ENCODE data around the gene ACOX3.

Gene ACOX3

GRCh38 chr4:8328866-8329559, 111.5 kb downstream of the ACOX3 start:
- Histone ChIP-seq H3K4me2 (ENCODE audit: insufficient read depth, low read length, poor library complexity, severe bottlenecking) (no peak overlapping the region), H3K4me1 (ENCODE audit: control insufficient read depth in 2 of 2, insufficient read depth in 1 of 2, low read depth in 1 of 2, low read length in 2 of 2) (no peaks in the 10 kb centered on the region), H3K9me3 (replicated peaks in 1 of 2; ENCODE audit: control insufficient read depth in 2 of 2, insufficient read depth in 1 of 2, low read depth in 1 of 2, low read length in 2 of 2) (peaks cover 0 to 4% of the 10 kb centered on the region in 2 donors), H3K9ac (ENCODE audit: low read depth, low read length, poor library complexity) (no peak overlapping the region), H4K91ac (ENCODE audit: low read depth, low read length, poor library complexity) (no peak overlapping the region), H4K8ac (ENCODE audit: low read depth, low read length) (no peak overlapping the region), H3K4ac (ENCODE audit: low read length) (no peak overlapping the region), H3K14ac (ENCODE audit: low read length) (peak overlapping the region; percentile 17), H2BK12ac (ENCODE audit: low read length) (peak overlapping the region; percentile 30), H2AK5ac (ENCODE audit: low read depth, low read length) (peak overlapping the region; percentile 78), H2BK120ac (ENCODE audit: low read depth, low read length) (no peak overlapping the region), H3K23ac (ENCODE audit: low read depth, low read length, poor library complexity) (peak overlapping the region; percentile 66), H2AFZ (ENCODE audit: low read length) (no peak overlapping the region), H3K79me1 (ENCODE audit: low read depth, low read length) (no peaks in the 10 kb centered on the region), H3K27me3 (ENCODE audit: control insufficient read depth in 3 of 3, insufficient read depth in 3 of 3, low read depth in 1 of 3, low read length in 3 of 3) (peaks cover 0 to 10% (median 0%) of the 10 kb centered on the region in 3 experiments), H2BK15ac (ENCODE audit: low read length) (no peak overlapping the region), H3K4me3 (ENCODE audit: low read length in 2 of 2) (no peak overlapping the region), H3K36me3 (replicated peaks in 1 of 2; ENCODE audit: control insufficient read depth in 2 of 2, insufficient read depth in 2 of 2, low read length in 2 of 2) (no peaks in the 10 kb centered on the region), H2BK5ac (ENCODE audit: low read length) (peak overlapping the region; percentile 44), H3K18ac (ENCODE audit: low read length) (peak overlapping the region; percentile 82), H3K27ac (replicated peaks; ENCODE audit: low read length) (no peak overlapping the region)
- whole genome bisulfite sequencing, 2 donors (ENCODE audit: extremely low coverage in 2 of 2, insufficient read length in 2 of 2, insufficient replicate concordance in 1 of 2), result no CpG with 5 or more reads among the region's 13 CpGs
- no peak for DNase-seq (ENCODE audit: low spot score)

GRCh38 chr4:8328456-8328855, 112.1 kb downstream of the ACOX3 start:
- peaks cover 0 to 6% of the 10 kb centered on the region in 2 donors for H3K9me3 ChIP-seq (replicated peaks in 1 of 2; ENCODE audit: control insufficient read depth in 2 of 2, insufficient read depth in 1 of 2, low read depth in 1 of 2, low read length in 2 of 2)
- H3K23ac ChIP-seq (ENCODE audit: low read depth, low read length, poor library complexity), result peak overlapping the region; percentile 66
- no peaks in the 10 kb centered on the region for H3K4me1 ChIP-seq (ENCODE audit: control insufficient read depth in 2 of 2, insufficient read depth in 1 of 2, low read depth in 1 of 2, low read length in 2 of 2)
- H3K4me2 ChIP-seq (ENCODE audit: insufficient read depth, low read length, poor library complexity, severe bottlenecking), result no peak overlapping the region
- no peak overlapping the region for H3K14ac ChIP-seq (ENCODE audit: low read length)
- H3K4ac ChIP-seq (ENCODE audit: low read length), result no peak overlapping the region
- no peak overlapping the region for H2AFZ ChIP-seq (ENCODE audit: low read length)
- H3K79me1 ChIP-seq (ENCODE audit: low read depth, low read length), result no peaks in the 10 kb centered on the region
- H3K27me3 ChIP-seq (ENCODE audit: control insufficient read depth in 3 of 3, insufficient read depth in 3 of 3, low read depth in 1 of 3, low read length in 3 of 3), result peaks cover 0 to 10% (median 0%) of the 10 kb centered on the region in 3 experiments
- no peak overlapping the region for H3K9ac ChIP-seq (ENCODE audit: low read depth, low read length, poor library complexity)
- WGBS, 2 donors (ENCODE audit: extremely low coverage in 2 of 2, insufficient read length in 2 of 2, insufficient replicate concordance in 1 of 2), result no CpG with 5 or more reads among the region's 3 CpGs
- H4K8ac ChIP-seq (ENCODE audit: low read depth, low read length), result no peak overlapping the region
- peak overlapping the region; percentile 66 for H2AK5ac ChIP-seq (ENCODE audit: low read depth, low read length)
- H3K36me3 ChIP-seq (replicated peaks in 1 of 2; ENCODE audit: control insufficient read depth in 2 of 2, insufficient read depth in 2 of 2, low read length in 2 of 2), result no peaks in the 10 kb centered on the region
- H2BK120ac ChIP-seq (ENCODE audit: low read depth, low read length), result no peak overlapping the region
- no peak overlapping the region for H3K18ac ChIP-seq (ENCODE audit: low read length)
- no peak for DNase-seq (ENCODE audit: low spot score)
- H2BK15ac ChIP-seq (ENCODE audit: low read length), result no peak overlapping the region
- no peak overlapping the region for H4K91ac ChIP-seq (ENCODE audit: low read depth, low read length, poor library complexity)
- no peak overlapping the region for H3K27ac ChIP-seq (replicated peaks; ENCODE audit: low read length)
- no peak overlapping the region for H3K4me3 ChIP-seq (ENCODE audit: low read length in 2 of 2)
- H2BK12ac ChIP-seq (ENCODE audit: low read length), result no peak overlapping the region
- H2BK5ac ChIP-seq (ENCODE audit: low read length), result peak overlapping the region; percentile 44

- Histone ChIP-seq H3K27me3 (ENCODE audit: control insufficient read depth in 3 of 3, insufficient read depth in 3 of 3, low read depth in 1 of 3, low read length in 3 of 3) (peaks cover 0 to 6% (median 0%) of the 10 kb centered on the region in 3 experiments), H3K36me3 (replicated peaks in 1 of 2; ENCODE audit: control insufficient read depth in 2 of 2, insufficient read depth in 2 of 2, low read length in 2 of 2) (no peaks in the 10 kb centered on the region), H3K9me3 (replicated peaks in 1 of 2; ENCODE audit: control insufficient read depth in 2 of 2, insufficient read depth in 1 of 2, low read depth in 1 of 2, low read length in 2 of 2) (peaks cover 0 to 9% of the 10 kb centered on the region in 2 donors), H4K91ac (ENCODE audit: low read depth, low read length, poor library complexity) (no peak overlapping the region), H3K4me2 (ENCODE audit: insufficient read depth, low read length, poor library complexity, severe bottlenecking) (no peak overlapping the region), H2BK5ac (ENCODE audit: low read length) (no peak overlapping the region), H3K79me1 (ENCODE audit: low read depth, low read length) (no peaks in the 10 kb centered on the region), H2AFZ (ENCODE audit: low read length) (no peak overlapping the region), H3K18ac (ENCODE audit: low read length) (no peak overlapping the region), H3K4me1 (ENCODE audit: control insufficient read depth in 2 of 2, insufficient read depth in 1 of 2, low read depth in 1 of 2, low read length in 2 of 2) (no peaks in the 10 kb centered on the region), H3K27ac (replicated peaks; ENCODE audit: low read length) (no peak overlapping the region), H3K23ac (ENCODE audit: low read depth, low read length, poor library complexity) (no peak overlapping the region), H4K8ac (ENCODE audit: low read depth, low read length) (no peak overlapping the region), H2AK5ac (ENCODE audit: low read depth, low read length) (no peak overlapping the region), H2BK12ac (ENCODE audit: low read length) (no peak overlapping the region), H3K14ac (ENCODE audit: low read length) (no peak overlapping the region), H3K9ac (ENCODE audit: low read depth, low read length, poor library complexity) (no peak overlapping the region), H2BK15ac (ENCODE audit: low read length) (no peak overlapping the region), H3K4ac (ENCODE audit: low read length) (no peak overlapping the region), H2BK120ac (ENCODE audit: low read depth, low read length) (no peak overlapping the region), H3K4me3 (ENCODE audit: low read length in 2 of 2) (no peak overlapping the region)
- DNase-seq (ENCODE audit: low spot score), result no peak
Observed at GRCh38 chr4:8326206-8326605, 114.3 kb downstream of the ACOX3 start.

- no peaks in the 10 kb centered on the region for H3K79me1 ChIP-seq (ENCODE audit: low read depth, low read length)
- no peak overlapping the region for H3K9ac ChIP-seq (ENCODE audit: low read depth, low read length, poor library complexity)
- no peak overlapping the region for H4K91ac ChIP-seq (ENCODE audit: low read depth, low read length, poor library complexity)
- H3K4me3 ChIP-seq (ENCODE audit: low read length in 2 of 2), result no peak overlapping the region
- no peak overlapping the region for H2BK5ac ChIP-seq (ENCODE audit: low read length)
- no peak overlapping the region for H2AFZ ChIP-seq (ENCODE audit: low read length)
- H3K4ac ChIP-seq (ENCODE audit: low read length), result no peak overlapping the region
- no peak overlapping the region for H3K14ac ChIP-seq (ENCODE audit: low read length)
- H3K4me1 ChIP-seq (ENCODE audit: control insufficient read depth in 2 of 2, insufficient read depth in 1 of 2, low read depth in 1 of 2, low read length in 2 of 2), result no peaks in the 10 kb centered on the region
- no peak overlapping the region for H3K18ac ChIP-seq (ENCODE audit: low read length)
- H4K8ac ChIP-seq (ENCODE audit: low read depth, low read length), result no peak overlapping the region
- no peak overlapping the region for H3K4me2 ChIP-seq (ENCODE audit: insufficient read depth, low read length, poor library complexity, severe bottlenecking)
- no peak for DNase-seq (ENCODE audit: low spot score)
- no peak overlapping the region for H2AK5ac ChIP-seq (ENCODE audit: low read depth, low read length)
- no peak overlapping the region for H2BK12ac ChIP-seq (ENCODE audit: low read length)
- no CpG with 5 or more reads among the region's 8 CpGs for WGBS, 2 donors (ENCODE audit: extremely low coverage in 2 of 2, insufficient read length in 2 of 2, insufficient replicate concordance in 1 of 2)
- no peak overlapping the region for H2BK15ac ChIP-seq (ENCODE audit: low read length)
- H3K23ac ChIP-seq (ENCODE audit: low read depth, low read length, poor library complexity), result no peak overlapping the region
- no peaks in the 10 kb centered on the region for H3K36me3 ChIP-seq (replicated peaks in 1 of 2; ENCODE audit: control insufficient read depth in 2 of 2, insufficient read depth in 2 of 2, low read length in 2 of 2)
- peaks cover 0 to 9% of the 10 kb centered on the region in 2 donors for H3K9me3 ChIP-seq (replicated peaks in 1 of 2; ENCODE audit: control insufficient read depth in 2 of 2, insufficient read depth in 1 of 2, low read depth in 1 of 2, low read length in 2 of 2)
- no peak overlapping the region for H3K27ac ChIP-seq (replicated peaks; ENCODE audit: low read length)
- no peak overlapping the region for H2BK120ac ChIP-seq (ENCODE audit: low read depth, low read length)
- H3K27me3 ChIP-seq (ENCODE audit: control insufficient read depth in 3 of 3, insufficient read depth in 3 of 3, low read depth in 1 of 3, low read length in 3 of 3), result peaks cover 0 to 6% (median 0%) of the 10 kb centered on the region in 3 experiments
Observed at GRCh38 chr4:8325291-8325973, 115.1 kb downstream of the ACOX3 start.

All from neuronal stem cell (in vitro differentiated cells).